Activated CD8-positive, alpha-beta T cell treated with anti-CD3 and anti-CD28 coated beads for 36 hours (primary cell): ENCODE measurements around the gene CALM3. TPM values are rescaled to one million over a fixed set of nuclear protein-coding genes. Genes with fewer than 3 reads are reported as not detected.

Experiments
- ATAC-seq: fragments of 200-7000 bp; cut with Tn5 transposase; one replicate; pipeline ENCODE4 v1.10.0; 2021; ENCODE audit warnings: mild to moderate bottlenecking, moderate library complexity
- CTCF ChIA-PET: fragments of 350-600 bp; sonication (Branson Sonifier 250); formaldehyde crosslinking; loops from one replicate; lab custom pipeline; 2021; ENCODE audit warnings: antibody characterized with exemption; lab: Charles Lee
- POLR2A ChIA-PET: fragments of 350-600 bp; sonication (Branson Sonifier 250); formaldehyde crosslinking; loops from one replicate; lab custom pipeline; 2021; ENCODE audit warnings: antibody characterized with exemption; lab: Charles Lee
- DNase-seq: peaks from one replicate; pipeline ENCODE4 v3.0.0-alpha.2; 2020
- H3K27ac Mint-ChIP-seq: one replicate; pipeline ENCODE4 v1.8.0; 2021; ENCODE audit warnings: mild to moderate bottlenecking, mixed read lengths
- H3K27me3 Mint-ChIP-seq: one replicate; pipeline ENCODE4 v1.8.0; 2021; ENCODE audit warnings: mixed read lengths
- H3K36me3 Mint-ChIP-seq: one replicate; pipeline ENCODE4 v1.8.0; 2021; ENCODE audit warnings: low read depth, mixed read lengths
- H3K4me1 Mint-ChIP-seq: one replicate; pipeline ENCODE4 v1.8.0; 2021; ENCODE audit warnings: low read depth, mixed read lengths
- H3K4me3 Mint-ChIP-seq: one replicate; pipeline ENCODE4 v1.8.0; 2021; ENCODE audit warnings: mild to moderate bottlenecking, moderate library complexity, mixed read lengths
- H3K9me3 Mint-ChIP-seq: one replicate; pipeline ENCODE4 v1.8.0; 2021; ENCODE audit warnings: mixed read lengths
- intact Hi-C: fragments of 100-400 bp; cut with micrococcal nuclease; formaldehyde crosslinking; loops from one replicate; pipeline ENCODE4 v1.10.0; 2022
- total RNA-seq, 2 experiments: library from RNA; stranded (reverse); gene quantifications; one replicate each; pipeline ENCODE4 v1.2.3, GENCODE V29; 2021
- TF ChIP-seq, protein P1 (sequence below): fragments of 200-600 bp; IDR thresholded peaks from one replicate; pipeline ENCODE4 v1.8.0; 2022; ENCODE audit warnings: antibody characterized with exemption, mild to moderate bottlenecking

Gene CALM3
- total RNA-seq, 2 experiments from 2014 or later: 565 to 582 TPM

DNA sequence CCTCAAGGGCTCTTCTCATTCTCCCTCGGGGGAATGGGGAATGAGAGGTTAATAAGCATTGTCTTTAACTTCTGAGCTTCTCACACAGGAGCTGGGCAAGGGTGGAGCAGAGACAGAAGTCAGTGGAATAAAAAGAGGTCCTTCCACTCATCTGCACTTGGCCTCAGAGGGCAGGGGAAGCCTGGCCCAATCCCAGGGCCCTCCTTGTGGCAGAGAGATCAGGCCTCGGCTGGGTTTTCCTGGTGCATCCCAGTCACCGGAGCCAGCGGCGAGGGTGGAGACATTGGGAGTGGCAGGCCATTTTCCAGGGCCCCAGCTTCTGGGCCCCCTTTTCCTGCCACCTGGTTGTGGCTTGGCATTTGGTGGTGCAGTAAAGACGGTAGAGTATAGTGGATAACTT is 10.6 kb downstream of the CALM3 start:
- Mint-ChIP-seq H3K4me1 (peaks cover 62% of the 10 kb centered on the region), H3K9me3 (no peaks in the 10 kb centered on the region), H3K36me3 (peaks cover 51% of the 10 kb centered on the region), H3K27me3 (no peaks in the 10 kb centered on the region), H3K4me3 (peak overlapping the region; percentile 22), H3K27ac (peak overlapping the region; percentile 72)
- ATAC-seq (no peak), DNase-seq (no peak)
- POLR2A ChIA-PET: interaction anchor here (0.8 to 14.9 kb wide), 14 partner anchors 7 to 111 kb away, joined by 3 to 232 read pairs (median 5); partner anchors contain the start of genes CALM3, DACT3 and PTGIR
- intact Hi-C loops: loop anchor here (10.0 kb wide), 1 partner anchor 113 kb away; no protein-coding TSS in a partner anchor
- CTCF ChIA-PET: interaction anchor here (1.0 to 19.7 kb wide), 10 partner anchors 10 to 142 kb away, joined by 3 to 300 read pairs (median 8); partner anchors contain the start of genes CALM3 and DACT3
- TF ChIP-seq, protein P1, sequence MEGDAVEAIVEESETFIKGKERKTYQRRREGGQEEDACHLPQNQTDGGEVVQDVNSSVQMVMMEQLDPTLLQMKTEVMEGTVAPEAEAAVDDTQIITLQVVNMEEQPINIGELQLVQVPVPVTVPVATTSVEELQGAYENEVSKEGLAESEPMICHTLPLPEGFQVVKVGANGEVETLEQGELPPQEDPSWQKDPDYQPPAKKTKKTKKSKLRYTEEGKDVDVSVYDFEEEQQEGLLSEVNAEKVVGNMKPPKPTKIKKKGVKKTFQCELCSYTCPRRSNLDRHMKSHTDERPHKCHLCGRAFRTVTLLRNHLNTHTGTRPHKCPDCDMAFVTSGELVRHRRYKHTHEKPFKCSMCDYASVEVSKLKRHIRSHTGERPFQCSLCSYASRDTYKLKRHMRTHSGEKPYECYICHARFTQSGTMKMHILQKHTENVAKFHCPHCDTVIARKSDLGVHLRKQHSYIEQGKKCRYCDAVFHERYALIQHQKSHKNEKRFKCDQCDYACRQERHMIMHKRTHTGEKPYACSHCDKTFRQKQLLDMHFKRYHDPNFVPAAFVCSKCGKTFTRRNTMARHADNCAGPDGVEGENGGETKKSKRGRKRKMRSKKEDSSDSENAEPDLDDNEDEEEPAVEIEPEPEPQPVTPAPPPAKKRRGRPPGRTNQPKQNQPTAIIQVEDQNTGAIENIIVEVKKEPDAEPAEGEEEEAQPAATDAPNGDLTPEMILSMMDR: no peak

DNA sequence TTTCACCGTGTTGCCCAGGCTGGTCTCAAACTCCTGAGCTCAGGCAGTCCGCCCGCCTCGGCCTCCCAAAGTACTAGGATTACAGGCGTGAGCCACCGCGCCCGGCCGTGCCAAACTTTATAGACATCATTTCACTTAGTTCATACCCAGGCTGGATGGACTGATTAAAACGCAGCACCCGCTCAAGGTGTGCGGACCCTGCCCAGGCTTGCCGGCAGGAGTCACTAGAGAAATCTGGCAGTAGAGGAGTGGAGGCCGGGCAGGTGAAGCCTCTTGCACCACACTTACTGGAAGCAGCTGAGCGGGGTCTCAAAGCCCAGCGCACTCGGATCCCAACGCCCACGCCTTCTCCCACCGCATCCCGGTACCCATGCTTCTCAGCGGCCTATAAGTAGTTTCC is 12.4 kb downstream of the CALM3 start:
- intact Hi-C loops: loop anchor here (10.0 kb wide), 1 partner anchor 111 kb away; no protein-coding TSS in a partner anchor
- no peaks in the 10 kb centered on the region for H3K27me3 Mint-ChIP-seq
- POLR2A ChIA-PET: interaction anchor here (0.8 to 14.9 kb wide), 6 partner anchors 9 to 115 kb away, joined by 3 to 232 read pairs (median 4); partner anchors contain the start of gene CALM3
- CTCF ChIA-PET: interaction anchor here (0.6 to 19.7 kb wide), 19 partner anchors 10 to 131 kb away, joined by 3 to 300 read pairs (median 5); partner anchors contain the start of genes CALM3, DACT3, GNG8 and PTGIR
- ATAC-seq (no peak), DNase-seq (no peak)
- H3K36me3 Mint-ChIP-seq: peaks cover 37% of the 10 kb centered on the region
- no peak overlapping the region for H3K27ac Mint-ChIP-seq
- no peaks in the 10 kb centered on the region for H3K9me3 Mint-ChIP-seq
- no peak overlapping the region for H3K4me3 Mint-ChIP-seq
- H3K4me1 Mint-ChIP-seq: peaks cover 69% of the 10 kb centered on the region
- TF ChIP-seq, protein P1: no peak

DNA sequence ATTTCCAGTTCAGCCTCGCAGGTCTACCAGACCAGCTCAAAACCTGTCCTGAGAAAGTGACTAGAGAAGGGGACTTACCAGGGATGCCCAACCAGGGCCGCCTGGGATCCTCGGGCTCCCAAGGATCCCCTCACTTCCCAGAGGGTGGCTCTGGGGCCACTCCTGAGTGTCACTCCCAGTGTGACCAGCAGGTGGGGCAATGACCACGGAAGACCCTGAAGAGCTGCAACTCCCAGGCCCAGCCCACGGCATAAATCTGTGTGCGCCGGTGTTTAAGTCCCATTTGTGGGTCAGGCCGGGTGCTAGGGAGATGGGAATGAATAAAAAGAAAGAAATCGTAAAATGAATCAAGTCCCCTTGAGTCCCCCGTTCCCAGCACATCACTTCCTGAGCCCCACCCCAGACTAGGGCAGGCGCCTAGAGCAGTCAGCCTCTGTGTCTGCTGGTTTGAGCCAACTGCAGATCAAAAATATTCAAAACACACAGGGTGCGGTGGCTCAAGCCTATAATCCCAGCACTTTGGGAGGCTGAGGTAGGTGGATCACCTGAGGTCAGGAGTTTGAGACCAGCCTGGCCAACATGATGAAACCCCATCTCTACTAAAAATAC is 13.1 kb downstream of the CALM3 start:
- Mint-ChIP-seq H3K4me3 (peak overlapping the region; percentile 32), H3K4me1 (peaks cover 72% of the 10 kb centered on the region), H3K9me3 (no peaks in the 10 kb centered on the region), H3K36me3 (peaks cover 38% of the 10 kb centered on the region), H3K27ac (peak overlapping the region; percentile 89), H3K27me3 (no peaks in the 10 kb centered on the region)
- CTCF ChIA-PET: interaction anchor here (0.6 to 19.7 kb wide), 22 partner anchors 8 to 131 kb away, joined by 3 to 300 read pairs (median 5); partner anchors contain the start of genes CALM3, DACT3, GNG8 and PTGIR
- POLR2A ChIA-PET: interaction anchor here (0.6 to 14.9 kb wide), 7 partner anchors 9 to 114 kb away, joined by 3 to 232 read pairs (median 3); partner anchors contain the start of gene CALM3
- TF ChIP-seq, protein P1: peak; percentile 96
- ATAC-seq: peak; percentile 55
- peak; percentile 92 for DNase-seq
- intact Hi-C loops: loop anchor here (1.0 to 10.0 kb wide), 2 partner anchors 48 to 111 kb away; no protein-coding TSS in a partner anchor

DNA sequence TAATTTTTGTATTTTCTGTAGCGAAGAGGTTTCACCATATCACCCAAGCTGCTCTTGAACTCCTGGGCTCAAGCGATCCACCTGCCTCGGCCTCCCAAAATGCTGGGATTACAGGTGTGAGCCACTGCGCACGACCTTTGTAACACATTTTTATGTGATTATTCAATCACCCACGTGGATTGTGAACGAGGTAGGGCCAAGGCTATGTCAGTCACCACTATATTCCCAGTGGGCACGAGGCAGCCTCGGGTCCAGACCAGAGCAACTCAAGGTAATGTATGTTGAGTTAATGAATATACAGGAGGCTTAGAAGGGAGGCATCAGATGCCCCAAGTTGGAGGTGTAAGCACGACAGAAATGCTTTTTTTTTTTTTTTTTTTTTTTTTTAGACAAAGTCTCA is 14.8 kb downstream of the CALM3 start:
- intact Hi-C loops: loop anchor here (10.0 kb wide), 1 partner anchor 109 kb away; no protein-coding TSS in a partner anchor

More for the DNA sequence above, 14.8 kb downstream of the CALM3 start:
- Mint-ChIP-seq H3K27ac (peak overlapping the region; percentile 98), H3K27me3 (no peaks in the 10 kb centered on the region), H3K4me3 (peak overlapping the region; percentile 49), H3K36me3 (peaks cover 32% of the 10 kb centered on the region), H3K4me1 (peaks cover 73% of the 10 kb centered on the region), H3K9me3 (no peaks in the 10 kb centered on the region)
- TF ChIP-seq, protein P1: no peak
- ChIA-PET POLR2A (interaction anchor here (0.6 to 14.9 kb wide), 7 partner anchors 9 to 92 kb away, joined by 3 to 232 read pairs (median 11); partner anchors contain the start of genes CALM3, DACT3 and PTGIR), CTCF (interaction anchor here (0.8 to 19.7 kb wide), 8 partner anchors 9 to 151 kb away, joined by 3 to 300 read pairs (median 4); partner anchors contain the start of genes DACT3 and GNG8)
- DNase-seq (peak; percentile 1), ATAC-seq (no peak)
